Keratinocyte (primary cell): Measurements from ENCODE around the gene MAD1L1. TPM values are rescaled to one million over a fixed set of nuclear protein-coding genes. Genes with fewer than 3 reads are reported as not detected.

ENCODE experiments used
- DNase-seq: peaks from one replicate; pipeline ENCODE4 v3.0.0-alpha.2; 2011; ENCODE audit warnings: low read depth, missing footprints, low spot score
- FAIRE-seq: peaks from 2 replicates; lab custom pipeline; 2011; peaks lifted over from hg19 to GRCh38; lab: Jason Lieb, UNC
- H2AFZ ChIP-seq: 2 replicates; pipeline ENCODE4 v1.6.0; 2012; ENCODE audit warnings: low read length, control low read depth, inconsistent platforms; ENCODE audit not compliant: control insufficient read depth
- H3K27ac ChIP-seq: 2 replicates; pipeline ENCODE4 v1.5.1; 2011; ENCODE audit warnings: low read length; ENCODE audit not compliant: control insufficient read depth, insufficient read depth
- H3K27me3 ChIP-seq: 3 replicates; pipeline ENCODE4 v1.6.0; 2011; ENCODE audit warnings: low read length; ENCODE audit not compliant: control insufficient read depth, insufficient read depth; ENCODE audit errors: extremely low read depth
- H3K36me3 ChIP-seq, 2 experiments: 2 replicates in 1 of 2; 3 replicates in 1 of 2; pipeline ENCODE4 v1.5.1; 2011; ENCODE audit warnings: low read length in 2 of 2, mild to moderate bottlenecking in 1 of 2; ENCODE audit not compliant: control insufficient read depth in 2 of 2, insufficient read depth in 2 of 2; ENCODE audit errors: extremely low read depth in 1 of 2
- H3K4me1 ChIP-seq: 3 replicates; pipeline ENCODE4 v1.5.1; 2011; ENCODE audit warnings: low read length; ENCODE audit not compliant: control insufficient read depth, insufficient read depth; ENCODE audit errors: extremely low read depth
- H3K4me2 ChIP-seq: 3 replicates; pipeline ENCODE4 v1.6.0; 2011; ENCODE audit warnings: low read depth, low read length; ENCODE audit not compliant: control insufficient read depth, insufficient read depth; ENCODE audit errors: extremely low read depth
- H3K4me3 ChIP-seq, 3 experiments: fragments of 200-600 bp in 1 of 3; sonication (generic) in 1 of 3; 2 replicates in 2 of 3; 3 replicates in 1 of 3; pipeline ENCODE4 v1.5.1; 2011 to 2016; ENCODE audit warnings: low read length in 3 of 3, mild to moderate bottlenecking in 3 of 3, control low read depth in 2 of 3, inconsistent platforms in 1 of 3, low read depth in 1 of 3, mixed read lengths in 1 of 3, mixed run types in 1 of 3, moderate library complexity in 1 of 3; ENCODE audit not compliant: control insufficient read depth in 2 of 3, insufficient read depth in 2 of 3; ENCODE audit errors: extremely low read depth in 1 of 3
- H3K79me2 ChIP-seq: 2 replicates; pipeline ENCODE4 v1.6.0; 2012; ENCODE audit warnings: low read length; ENCODE audit not compliant: control insufficient read depth, insufficient read depth
- H3K9ac ChIP-seq: 3 replicates; pipeline ENCODE4 v1.6.0; 2011; ENCODE audit warnings: low read length; ENCODE audit not compliant: control insufficient read depth, insufficient read depth; ENCODE audit errors: extremely low read depth
- H3K9me1 ChIP-seq: 3 replicates; pipeline ENCODE4 v1.6.0; 2011; ENCODE audit warnings: low read length; ENCODE audit not compliant: control insufficient read depth, insufficient read depth; ENCODE audit errors: extremely low read depth
- H3K9me3 ChIP-seq: 2 replicates; pipeline ENCODE4 v1.5.1; 2012; ENCODE audit warnings: low read depth, low read length; ENCODE audit not compliant: control insufficient read depth
- H4K20me1 ChIP-seq: 3 replicates; pipeline ENCODE4 v1.6.0; 2011; ENCODE audit warnings: low read length; ENCODE audit not compliant: control insufficient read depth, insufficient read depth; ENCODE audit errors: extremely low read depth
- EZH2 ChIP-seq: IDR thresholded peaks from one replicate; pipeline ENCODE4 v1.6.1; 2012; ENCODE audit warnings: inconsistent platforms, mild to moderate bottlenecking, low read length, moderate library complexity
- dilution Hi-C: fragments of 300-500 bp; cut with MboI; formaldehyde crosslinking; loops from one replicate; pipeline ENCODE4 v1.7.0; 2020; ENCODE audit warnings: low sequenced_read_pairs; ENCODE audit not compliant: extremely low pct_ligation_motif_present
- polyA plus RNA-seq, 5 experiments: library from polyadenylated mRNA; depleted of rRNA in 3 of 5; stranded (reverse) in 3 of 5; stranded (forward) in 1 of 5; unstranded in 1 of 5; fragments of >200 nt; gene quantifications; 1 replicate in 1 of 5; 2 replicates in 3 of 5; 3 replicates in 1 of 5; pipeline versions ENCODE4 v1.2.1 to v1.2.3, GENCODE V29; 2011 to 2012; ENCODE audit warnings: missing spikeins in 2 of 5, low read depth in 1 of 5, low replicate concordance in 1 of 5
- TF ChIP-seq, protein P1 (sequence below), 3 experiments: IDR thresholded peaks in 1 of 3; conservative IDR thresholded peaks in 1 of 3; optimal IDR thresholded peaks in 1 of 3; 2 replicates in 2 of 3; 3 replicates in 1 of 3; pipeline versions ENCODE3 to v1.5.1; 2011; ENCODE audit warnings: low read length in 3 of 3, mild to moderate bottlenecking in 3 of 3, moderate library complexity in 2 of 3, control low read depth in 1 of 3, inconsistent platforms in 1 of 3; ENCODE audit not compliant: insufficient read depth in 2 of 3; ENCODE audit errors: extremely low read depth in 1 of 3

Gene MAD1L1
- polyA plus RNA-seq, 1 donor (not counting 4 experiments of a cell fraction or from before 2014, with no cell fraction given) = 18.0 TPM

DNA sequence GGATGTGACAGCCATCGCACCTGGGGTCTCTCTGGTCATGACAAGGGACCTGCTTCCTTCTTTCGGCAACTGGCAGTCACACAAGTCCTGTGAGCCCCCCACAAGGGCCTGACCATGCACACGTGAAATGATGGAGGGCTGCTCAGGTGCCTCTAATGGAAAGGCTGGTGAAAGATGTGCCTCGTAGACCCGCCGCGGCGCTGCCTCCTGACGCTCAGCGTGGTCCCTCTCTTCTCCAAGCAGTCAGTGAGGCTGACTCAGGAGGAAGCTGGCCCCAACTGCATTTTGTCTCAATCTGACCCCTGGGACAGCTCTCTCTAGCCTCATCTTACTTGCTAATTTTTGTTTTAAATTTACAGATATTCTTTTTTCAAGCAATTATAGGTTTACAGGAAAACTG lies 100.9 kb downstream of the MAD1L1 start:
- FAIRE-seq (no peak), DNase-seq (no peak)
- no peaks in the 10 kb centered on the region for H3K79me2 ChIP-seq
- H3K36me3 ChIP-seq = peaks cover 0 to 7% of the 10 kb centered on the region in 2 experiments
- H3K4me1 ChIP-seq = no peaks in the 10 kb centered on the region
- no peak overlapping the region for H3K4me2 ChIP-seq
- H3K9me3 ChIP-seq = no peaks in the 10 kb centered on the region
- no peak overlapping the region for H2AFZ ChIP-seq
- H3K9ac ChIP-seq = no peak overlapping the region
- H3K9me1 ChIP-seq = no peaks in the 10 kb centered on the region
- no peak overlapping the region for H3K27ac ChIP-seq
- TF ChIP-seq, protein P1, sequence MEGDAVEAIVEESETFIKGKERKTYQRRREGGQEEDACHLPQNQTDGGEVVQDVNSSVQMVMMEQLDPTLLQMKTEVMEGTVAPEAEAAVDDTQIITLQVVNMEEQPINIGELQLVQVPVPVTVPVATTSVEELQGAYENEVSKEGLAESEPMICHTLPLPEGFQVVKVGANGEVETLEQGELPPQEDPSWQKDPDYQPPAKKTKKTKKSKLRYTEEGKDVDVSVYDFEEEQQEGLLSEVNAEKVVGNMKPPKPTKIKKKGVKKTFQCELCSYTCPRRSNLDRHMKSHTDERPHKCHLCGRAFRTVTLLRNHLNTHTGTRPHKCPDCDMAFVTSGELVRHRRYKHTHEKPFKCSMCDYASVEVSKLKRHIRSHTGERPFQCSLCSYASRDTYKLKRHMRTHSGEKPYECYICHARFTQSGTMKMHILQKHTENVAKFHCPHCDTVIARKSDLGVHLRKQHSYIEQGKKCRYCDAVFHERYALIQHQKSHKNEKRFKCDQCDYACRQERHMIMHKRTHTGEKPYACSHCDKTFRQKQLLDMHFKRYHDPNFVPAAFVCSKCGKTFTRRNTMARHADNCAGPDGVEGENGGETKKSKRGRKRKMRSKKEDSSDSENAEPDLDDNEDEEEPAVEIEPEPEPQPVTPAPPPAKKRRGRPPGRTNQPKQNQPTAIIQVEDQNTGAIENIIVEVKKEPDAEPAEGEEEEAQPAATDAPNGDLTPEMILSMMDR (optimal IDR thresholded peaks at IDR 0.05 in 1 of 3, IDR thresholded peaks at IDR 0.05 in 1 of 3, conservative IDR thresholded peaks at IDR 0.05 in 1 of 3; ENCODE audit: extremely low read depth in 1 of 3, insufficient read depth in 2 of 3, low read length in 3 of 3) = no peak
- TF ChIP-seq EZH2 = no peak
- no peaks in the 10 kb centered on the region for H4K20me1 ChIP-seq
- no peaks in the 10 kb centered on the region for H3K27me3 ChIP-seq
- dilution Hi-C loops = no loop called here
- no peak overlapping the region for H3K4me3 ChIP-seq

- no peak overlapping the region for H3K27ac ChIP-seq
- H3K27me3 ChIP-seq = no peaks in the 10 kb centered on the region
- H3K36me3 ChIP-seq = peaks cover 0 to 8% of the 10 kb centered on the region in 2 experiments
- H3K9ac ChIP-seq = no peak overlapping the region
- no peaks in the 10 kb centered on the region for H3K4me1 ChIP-seq
- dilution Hi-C loops = no loop called here
- H2AFZ ChIP-seq = no peak overlapping the region
- FAIRE-seq (no peak), DNase-seq (no peak)
- H3K9me1 ChIP-seq = no peaks in the 10 kb centered on the region
- H3K4me2 ChIP-seq = no peak overlapping the region
- H3K9me3 ChIP-seq = no peaks in the 10 kb centered on the region
- TF ChIP-seq, protein P1 (optimal IDR thresholded peaks at IDR 0.05 in 1 of 3, IDR thresholded peaks at IDR 0.05 in 1 of 3, conservative IDR thresholded peaks at IDR 0.05 in 1 of 3; ENCODE audit: extremely low read depth in 1 of 3, insufficient read depth in 2 of 3, low read length in 3 of 3) = no peak
- no peak for TF ChIP-seq EZH2
- H4K20me1 ChIP-seq = no peaks in the 10 kb centered on the region
- H3K79me2 ChIP-seq = no peaks in the 10 kb centered on the region
- no peak overlapping the region for H3K4me3 ChIP-seq
Measured at GRCh38 chr7:2131341-2131740, 101.4 kb downstream of the MAD1L1 start.
